PC-9 (cell line): ENCODE data around the gene PBX1.

Experiments used
- CTCF ChIP-seq: fragments of 200-600 bp; sonication (generic); conservative IDR thresholded peaks from 2 replicates; pipeline ENCODE4 v1.6.1; 2017; ENCODE audit warnings: mixed run types, antibody characterized with exemption, mild to moderate bottlenecking, moderate library complexity
- EZH2 ChIP-seq: fragments of 200-600 bp; sonication (generic); IDR thresholded peaks from 2 replicates; pipeline ENCODE4 v1.8.0; 2017; ENCODE audit warnings: antibody characterized with exemption, low read depth

DNA sequence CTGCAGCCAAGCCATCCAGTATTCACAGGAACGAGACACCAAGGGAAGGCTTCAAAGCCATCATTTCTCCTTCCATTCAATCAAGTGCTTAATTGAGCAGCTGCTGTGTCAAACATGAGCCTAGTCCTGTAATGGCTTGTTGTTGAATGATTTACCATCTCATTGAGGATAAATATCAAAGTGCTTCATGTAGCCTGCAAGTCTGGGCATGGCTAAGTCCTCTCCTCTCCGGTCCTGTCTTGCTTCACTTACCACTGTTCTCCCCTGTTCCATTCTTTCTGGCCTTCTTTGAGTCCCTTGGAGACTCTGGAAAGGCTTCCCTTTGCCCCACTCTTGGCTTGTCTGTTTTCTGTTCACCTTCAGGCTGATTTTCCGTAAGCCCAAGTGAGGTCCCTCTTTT, 279.8 kb downstream of the PBX1 start:
- TF ChIP-seq EZH2: no peak
- no peak for TF ChIP-seq CTCF
